OCI-LY7 (cell line): Measurements from ENCODE around the gene LY6G6C. TPM values are rescaled to one million over a fixed set of nuclear protein-coding genes. Genes with fewer than 3 reads are reported as not detected.

Experiments
- BruUV-seq: library from RNA; stranded (reverse); fragments of 400-500 nt; replicated peaks from 2 replicates; lab custom pipeline; 2021; lab: Mats Ljungman, UMichigan
- CTCF ChIA-PET: fragments of 300-600 bp; sonication (Branson Sonifier 250); formaldehyde crosslinking; loops from one replicate; lab custom pipeline; 2022; ENCODE audit warnings: antibody characterized with exemption; ENCODE audit not compliant: unreplicated experiment; lab: Charles Lee
- POLR2A ChIA-PET: fragments of 300-600 bp; sonication (Branson Sonifier 250); formaldehyde crosslinking; loops from one replicate; lab custom pipeline; 2022; ENCODE audit warnings: antibody characterized with exemption; lab: Charles Lee
- DNase-seq: peaks from one replicate; pipeline ENCODE4 v3.0.0-alpha.2; 2015; ENCODE audit warnings: low spot score
- H2AFZ ChIP-seq: fragments of 200-600 bp; sonication (generic), shearing (Covaris generic); 2 replicates; pipeline ENCODE4 v1.6.1; 2014; ENCODE audit warnings: mild to moderate bottlenecking, antibody characterized with exemption, low read length, moderate library complexity
- H3K27ac ChIP-seq: fragments of 200-600 bp; sonication (generic); 2 replicates; pipeline ENCODE4 v1.5.1; 2014; ENCODE audit warnings: mixed run types, low read depth, mild to moderate bottlenecking, moderate library complexity, low read length, inconsistent platforms; ENCODE audit not compliant: poor library complexity, severe bottlenecking
- H3K36me3 ChIP-seq: fragments of 200-600 bp; sonication (generic); 2 replicates; pipeline ENCODE4 v1.6.1; 2014; ENCODE audit warnings: mild to moderate bottlenecking, antibody characterized with exemption, low read length, moderate library complexity, mixed read lengths; ENCODE audit not compliant: insufficient read depth
- H3K4me1 ChIP-seq: fragments of 200-600 bp; sonication (generic); 2 replicates; pipeline ENCODE4 v1.5.1; 2014; ENCODE audit warnings: mild to moderate bottlenecking, low read length; ENCODE audit not compliant: insufficient read depth, poor library complexity, severe bottlenecking
- H3K4me2 ChIP-seq: fragments of 200-600 bp; sonication (generic); 2 replicates; pipeline ENCODE4 v1.6.1; 2014; ENCODE audit warnings: mild to moderate bottlenecking, low read length
- H3K4me3 ChIP-seq: fragments of 200-600 bp; sonication (generic); 2 replicates; pipeline ENCODE4 v1.5.1; 2014; ENCODE audit warnings: mild to moderate bottlenecking, low read depth, low read length; ENCODE audit not compliant: poor library complexity, severe bottlenecking
- H3K79me2 ChIP-seq: fragments of 200-600 bp; sonication (generic); 2 replicates; pipeline ENCODE4 v1.6.1; 2016; ENCODE audit warnings: low read depth, mild to moderate bottlenecking, low read length, moderate library complexity, mixed read lengths; ENCODE audit not compliant: insufficient read depth
- H3K9me2 ChIP-seq: fragments of 200-600 bp; sonication (generic); 2 replicates; pipeline ENCODE4 v1.6.1; 2016; ENCODE audit warnings: mild to moderate bottlenecking, low read length, mixed read lengths; ENCODE audit not compliant: insufficient read depth
- H3K9me3 ChIP-seq: fragments of 200-600 bp; sonication (generic); 2 replicates; pipeline ENCODE4 v1.6.1; 2014; ENCODE audit warnings: mild to moderate bottlenecking, mixed run types, low read length, mixed read lengths
- H4K20me1 ChIP-seq: fragments of 200-600 bp; sonication (generic); 2 replicates; pipeline ENCODE4 v1.6.1; 2014; ENCODE audit warnings: mild to moderate bottlenecking, antibody characterized with exemption, low read length, moderate library complexity, mixed read lengths; ENCODE audit not compliant: insufficient read depth
- CTCF ChIP-seq: fragments of 200-600 bp; sonication (generic); conservative IDR thresholded peaks from 2 replicates; pipeline ENCODE4 v1.5.1; 2014; ENCODE audit warnings: mild to moderate bottlenecking, antibody characterized with exemption, low read length, moderate library complexity, mixed read lengths
- EZH2phosphoT487 ChIP-seq: fragments of 200-600 bp; sonication (generic); IDR thresholded peaks from 2 replicates; pipeline ENCODE4 v1.6.1; 2018; ENCODE audit warnings: low read depth, borderline replicate concordance, mild to moderate bottlenecking, mixed run types, antibody characterized with exemption, low read length, moderate library complexity, mixed read lengths
- intact Hi-C: fragments of 100-400 bp; cut with micrococcal nuclease; formaldehyde crosslinking; loops from one replicate; pipeline ENCODE4 v1.10.0; 2022; ENCODE audit not compliant: unreplicated experiment
- total RNA-seq, 2 experiments: library from RNA; depleted of rRNA in 1 of 2; stranded (reverse); fragments of >200 nt in 1 of 2; shearing (Covaris generic) in 1 of 2; gene quantifications; 2 replicates each; pipeline ENCODE4 v1.2.3, GENCODE V29; 2014 to 2022

Gene LY6G6C
- total RNA-seq, 2 experiments from 2014 or later, result not detected

- no peak for TF ChIP-seq EZH2phosphoT487
- TF ChIP-seq CTCF, result no peak
- no peak within 1 kb of the TSS for H3K27ac ChIP-seq
- H3K9me3 ChIP-seq, result no peaks in the 10 kb centered on the region
- peaks cover 9% of the 10 kb centered on the region for H3K4me1 ChIP-seq
- H3K4me3 ChIP-seq, result no peak within 1 kb of the TSS
- H4K20me1 ChIP-seq, result no peaks in the 10 kb centered on the region
- no peak within 1 kb of the TSS for H2AFZ ChIP-seq
- ChIA-PET POLR2A (interaction anchor here (1.0 to 1.7 kb wide), 2 partner anchors 10 to 25 kb away, joined by 3 to 7 read pairs; no protein-coding TSS in a partner anchor), CTCF (no interaction called here)
- no peaks in the 10 kb centered on the region for H3K9me2 ChIP-seq
- no TSS peak for BruUV-seq
- H3K36me3 ChIP-seq, result no peaks in the 10 kb centered on the region
- H3K4me2 ChIP-seq, result no peak within 1 kb of the TSS
- no peak for DNase-seq
- intact Hi-C loops, result no loop called here
- H3K79me2 ChIP-seq, result no peaks in the 10 kb centered on the region
These were observed 6.3 kb downstream of the LY6G6C start, which contains the start of gene LY6G6D for GRCh38 chr6:31715022-31715958. Gene LY6G6D (plus strand): TSS chr6:31715348. CDS start chr6:31715356, 8 bp downstream.

GRCh38 chr6:31713991-31714684, 7.4 kb downstream of the LY6G6C start:
- H3K9me3 ChIP-seq, result no peaks in the 10 kb centered on the region
- H3K4me2 ChIP-seq, result no peak overlapping the region
- ChIA-PET CTCF (interaction anchor here (0.5 kb wide), 1 partner anchor 121 kb away, joined by 7 read pairs; no protein-coding TSS in a partner anchor), POLR2A (interaction anchor here (0.5 to 1.7 kb wide), 5 partner anchors 11 to 24 kb away, joined by 3 to 7 read pairs (median 3); no protein-coding TSS in a partner anchor)
- intact Hi-C loops, result no loop called here
- no peak overlapping the region for H3K27ac ChIP-seq
- no peak overlapping the region for H3K4me3 ChIP-seq
- no peaks in the 10 kb centered on the region for H3K9me2 ChIP-seq
- no peak overlapping the region for H2AFZ ChIP-seq
- H4K20me1 ChIP-seq, result no peaks in the 10 kb centered on the region
- no peak for TF ChIP-seq CTCF
- no peak for TF ChIP-seq EZH2phosphoT487
- BruUV-seq, result no TSS peak
- no peaks in the 10 kb centered on the region for H3K36me3 ChIP-seq
- no peaks in the 10 kb centered on the region for H3K79me2 ChIP-seq
- peaks cover 10% of the 10 kb centered on the region for H3K4me1 ChIP-seq
- DNase-seq, result no peak
